ENCODE results near the gene AGAP3.
A peak's percentile ranks its signal among the peaks of the same experiment; 100 is the strongest.

AGAP3 gene

GRCh38 chr7:151088019-151088855 lies 2.0 kb downstream of the AGAP3 start:
- no peak for DNase-seq

GRCh38 chr7:151088856-151089699 lies 2.8 kb downstream of the AGAP3 start:
- DNase-seq: no peak

- no peak for DNase-seq
Measured at GRCh38 chr7:151089893-151090730, 3.8 kb downstream of the AGAP3 start.

GRCh38 chr7:151091003-151091402 lies 4.7 kb downstream of the AGAP3 start:
- DNase-seq: no peak

GRCh38 chr7:151091431-151091830 lies 5.2 kb downstream of the AGAP3 start:
- no peak for DNase-seq

GRCh38 chr7:151091988-151092387 lies 5.7 kb downstream of the AGAP3 start:
- DNase-seq: no peak

GRCh38 chr7:151093748-151094147 lies 7.5 kb downstream of the AGAP3 start:
- no peak for DNase-seq

- no peak for DNase-seq
Measured at GRCh38 chr7:151094675-151095074, 8.4 kb downstream of the AGAP3 start.

GRCh38 chr7:151095123-151095797 lies 9.0 kb downstream of the AGAP3 start:
- DNase-seq: no peak

- DNase-seq: no peak
Measured at GRCh38 chr7:151095828-151096475, 9.7 kb downstream of the AGAP3 start.

GRCh38 chr7:151099486-151100211 lies 13.4 kb downstream of the AGAP3 start:
- no peak for DNase-seq

- DNase-seq: no peak
Measured at GRCh38 chr7:151100921-151101320, 14.6 kb downstream of the AGAP3 start.

- DNase-seq: no peak
Measured at GRCh38 chr7:151101621-151102396, 15.5 kb downstream of the AGAP3 start.

GRCh38 chr7:151102991-151103390 lies 16.7 kb downstream of the AGAP3 start:
- no peak for DNase-seq

- DNase-seq: no peak
Measured at GRCh38 chr7:151103973-151104372, 17.7 kb downstream of the AGAP3 start.

GRCh38 chr7:151104411-151105235 lies 18.3 kb downstream of the AGAP3 start:
- DNase-seq: peak; percentile 94

- no peak for DNase-seq
Measured at GRCh38 chr7:151107882-151108281, 21.6 kb downstream of the AGAP3 start.

- peak; percentile 74 for DNase-seq
Measured at GRCh38 chr7:151109094-151110048, 23.1 kb downstream of the AGAP3 start.
